ENCODE data around the gene NOL4L.

Gene NOL4L

GRCh38 chr20:32549842-32550241 lies 35.3 kb downstream of the NOL4L start:
- no peak overlapping the region for H3K56ac ChIP-seq (ENCODE audit: low read length)
- no peak overlapping the region for H3K4me3 ChIP-seq (ENCODE audit: low read length)
- H3K4me2 ChIP-seq (ENCODE audit: low read length) = no peak overlapping the region
- no peak overlapping the region for H2BK120ac ChIP-seq (ENCODE audit: low read depth, low read length)
- no peaks in the 10 kb centered on the region for H3K36me3 ChIP-seq (ENCODE audit: control insufficient read depth, insufficient read depth, low read length)
- H2AK5ac ChIP-seq (ENCODE audit: low read length) = no peak overlapping the region
- H3K4me1 ChIP-seq (ENCODE audit: control insufficient read depth, low read depth, low read length) = no peaks in the 10 kb centered on the region
- H3K27me3 ChIP-seq (ENCODE audit: insufficient read depth, low read length, poor library complexity) = no peaks in the 10 kb centered on the region
- no peak overlapping the region for H2BK5ac ChIP-seq (ENCODE audit: low read length)
- no CpG with 5 or more reads among the region's 2 CpGs for WGBS (ENCODE audit: extremely low coverage, insufficient coverage, low lambda C conversion rate)
- no peak overlapping the region for H3K4ac ChIP-seq (ENCODE audit: low read depth, low read length)
- H4K8ac ChIP-seq (ENCODE audit: low read depth, low read length) = no peak overlapping the region
- H2BK15ac ChIP-seq (replicated peaks; ENCODE audit: low read depth) = no peak overlapping the region
- H3K27ac ChIP-seq (ENCODE audit: low read depth, low read length) = no peak overlapping the region
- no peak overlapping the region for H3K23ac ChIP-seq (ENCODE audit: low read length)
- no peak for DNase-seq
- no peaks in the 10 kb centered on the region for H3K79me1 ChIP-seq (ENCODE audit: low read length)
- no peak overlapping the region for H4K5ac ChIP-seq (ENCODE audit: low read length)
- no peak overlapping the region for H3K18ac ChIP-seq (ENCODE audit: low read length)
- no peak overlapping the region for H3K9ac ChIP-seq (ENCODE audit: low read length)
- no peaks in the 10 kb centered on the region for H3K79me2 ChIP-seq (ENCODE audit: control insufficient read depth, insufficient read depth, low read length)

- H3K4me3 ChIP-seq (ENCODE audit: low read length) = no peak overlapping the region
- H2BK120ac ChIP-seq (ENCODE audit: low read depth, low read length) = no peak overlapping the region
- H3K27me3 ChIP-seq (ENCODE audit: insufficient read depth, low read length, poor library complexity) = no peaks in the 10 kb centered on the region
- H3K27ac ChIP-seq (ENCODE audit: low read depth, low read length) = no peak overlapping the region
- H4K8ac ChIP-seq (ENCODE audit: low read depth, low read length) = no peak overlapping the region
- DNase-seq = no peak
- H3K9ac ChIP-seq (ENCODE audit: low read length) = no peak overlapping the region
- no peaks in the 10 kb centered on the region for H3K4me1 ChIP-seq (ENCODE audit: control insufficient read depth, low read depth, low read length)
- H2BK15ac ChIP-seq (replicated peaks; ENCODE audit: low read depth) = no peak overlapping the region
- H3K18ac ChIP-seq (ENCODE audit: low read length) = no peak overlapping the region
- H2BK5ac ChIP-seq (ENCODE audit: low read length) = no peak overlapping the region
- no peak overlapping the region for H3K4ac ChIP-seq (ENCODE audit: low read depth, low read length)
- H3K79me2 ChIP-seq (ENCODE audit: control insufficient read depth, insufficient read depth, low read length) = no peaks in the 10 kb centered on the region
- no peaks in the 10 kb centered on the region for H3K36me3 ChIP-seq (ENCODE audit: control insufficient read depth, insufficient read depth, low read length)
- H3K56ac ChIP-seq (ENCODE audit: low read length) = no peak overlapping the region
- H3K4me2 ChIP-seq (ENCODE audit: low read length) = no peak overlapping the region
- no peak overlapping the region for H3K23ac ChIP-seq (ENCODE audit: low read length)
- H2AK5ac ChIP-seq (ENCODE audit: low read length) = no peak overlapping the region
- WGBS (ENCODE audit: extremely low coverage, insufficient coverage, low lambda C conversion rate) = no CpG with 5 or more reads among the region's 1 CpG
- H4K5ac ChIP-seq (ENCODE audit: low read length) = no peak overlapping the region
- H3K79me1 ChIP-seq (ENCODE audit: low read length) = no peaks in the 10 kb centered on the region
Measured at GRCh38 chr20:32547753-32548034, 37.4 kb downstream of the NOL4L start.

GRCh38 chr20:32546918-32547752 lies 38.0 kb downstream of the NOL4L start:
- Histone ChIP-seq H3K56ac (ENCODE audit: low read length) (no peak overlapping the region), H3K79me2 (ENCODE audit: control insufficient read depth, insufficient read depth, low read length) (no peaks in the 10 kb centered on the region), H3K9ac (ENCODE audit: low read length) (no peak overlapping the region), H3K18ac (ENCODE audit: low read length) (no peak overlapping the region), H3K23ac (ENCODE audit: low read length) (no peak overlapping the region), H2BK120ac (ENCODE audit: low read depth, low read length) (no peak overlapping the region), H2BK5ac (ENCODE audit: low read length) (no peak overlapping the region), H4K8ac (ENCODE audit: low read depth, low read length) (no peak overlapping the region), H3K4me2 (ENCODE audit: low read length) (no peak overlapping the region), H3K36me3 (ENCODE audit: control insufficient read depth, insufficient read depth, low read length) (no peaks in the 10 kb centered on the region), H2AK5ac (ENCODE audit: low read length) (no peak overlapping the region), H3K4me3 (ENCODE audit: low read length) (no peak overlapping the region), H4K5ac (ENCODE audit: low read length) (no peak overlapping the region), H2BK15ac (replicated peaks; ENCODE audit: low read depth) (no peak overlapping the region), H3K4ac (ENCODE audit: low read depth, low read length) (no peak overlapping the region), H3K27ac (ENCODE audit: low read depth, low read length) (no peak overlapping the region), H3K4me1 (ENCODE audit: control insufficient read depth, low read depth, low read length) (no peaks in the 10 kb centered on the region), H3K79me1 (ENCODE audit: low read length) (no peaks in the 10 kb centered on the region), H3K27me3 (ENCODE audit: insufficient read depth, low read length, poor library complexity) (no peaks in the 10 kb centered on the region)
- no CpG with 5 or more reads among the region's 4 CpGs for WGBS (ENCODE audit: extremely low coverage, insufficient coverage, low lambda C conversion rate)
- no peak for DNase-seq

- H3K4me2 ChIP-seq (ENCODE audit: low read length) = no peak overlapping the region
- no peak overlapping the region for H3K4ac ChIP-seq (ENCODE audit: low read depth, low read length)
- no peaks in the 10 kb centered on the region for H3K36me3 ChIP-seq (ENCODE audit: control insufficient read depth, insufficient read depth, low read length)
- no peak overlapping the region for H3K4me3 ChIP-seq (ENCODE audit: low read length)
- no peak overlapping the region for H3K56ac ChIP-seq (ENCODE audit: low read length)
- no CpG with 5 or more reads among the region's 13 CpGs for whole genome bisulfite sequencing (ENCODE audit: extremely low coverage, insufficient coverage, low lambda C conversion rate)
- H3K27me3 ChIP-seq (ENCODE audit: insufficient read depth, low read length, poor library complexity) = no peaks in the 10 kb centered on the region
- no peak overlapping the region for H3K27ac ChIP-seq (ENCODE audit: low read depth, low read length)
- no peaks in the 10 kb centered on the region for H3K79me2 ChIP-seq (ENCODE audit: control insufficient read depth, insufficient read depth, low read length)
- no peak overlapping the region for H2BK15ac ChIP-seq (replicated peaks; ENCODE audit: low read depth)
- no peaks in the 10 kb centered on the region for H3K79me1 ChIP-seq (ENCODE audit: low read length)
- H3K23ac ChIP-seq (ENCODE audit: low read length) = no peak overlapping the region
- no peak overlapping the region for H3K18ac ChIP-seq (ENCODE audit: low read length)
- no peaks in the 10 kb centered on the region for H3K4me1 ChIP-seq (ENCODE audit: control insufficient read depth, low read depth, low read length)
- no peak overlapping the region for H4K8ac ChIP-seq (ENCODE audit: low read depth, low read length)
- no peak overlapping the region for H3K9ac ChIP-seq (ENCODE audit: low read length)
- peak; percentile 45 for DNase-seq
- no peak overlapping the region for H2BK120ac ChIP-seq (ENCODE audit: low read depth, low read length)
- no peak overlapping the region for H2AK5ac ChIP-seq (ENCODE audit: low read length)
- H2BK5ac ChIP-seq (ENCODE audit: low read length) = no peak overlapping the region
- no peak overlapping the region for H4K5ac ChIP-seq (ENCODE audit: low read length)
Measured at GRCh38 chr20:32544893-32545840, 40.0 kb downstream of the NOL4L start.

- DNase-seq = no peak
- Histone ChIP-seq H2AK5ac (ENCODE audit: low read length) (no peak overlapping the region), H2BK15ac (replicated peaks; ENCODE audit: low read depth) (no peak overlapping the region), H3K56ac (ENCODE audit: low read length) (no peak overlapping the region), H3K27me3 (ENCODE audit: insufficient read depth, low read length, poor library complexity) (no peaks in the 10 kb centered on the region), H3K79me2 (ENCODE audit: control insufficient read depth, insufficient read depth, low read length) (no peaks in the 10 kb centered on the region), H2BK120ac (ENCODE audit: low read depth, low read length) (no peak overlapping the region), H2BK5ac (ENCODE audit: low read length) (no peak overlapping the region), H3K27ac (ENCODE audit: low read depth, low read length) (no peak overlapping the region), H3K79me1 (ENCODE audit: low read length) (no peaks in the 10 kb centered on the region), H3K18ac (ENCODE audit: low read length) (no peak overlapping the region), H4K8ac (ENCODE audit: low read depth, low read length) (no peak overlapping the region), H3K36me3 (ENCODE audit: control insufficient read depth, insufficient read depth, low read length) (no peaks in the 10 kb centered on the region), H3K4me2 (ENCODE audit: low read length) (no peak overlapping the region), H3K4ac (ENCODE audit: low read depth, low read length) (no peak overlapping the region), H3K4me1 (ENCODE audit: control insufficient read depth, low read depth, low read length) (no peaks in the 10 kb centered on the region), H3K4me3 (ENCODE audit: low read length) (no peak overlapping the region), H4K5ac (ENCODE audit: low read length) (no peak overlapping the region), H3K23ac (ENCODE audit: low read length) (no peak overlapping the region), H3K9ac (ENCODE audit: low read length) (no peak overlapping the region)
- no CpG with 5 or more reads among the region's 5 CpGs for whole genome bisulfite sequencing (ENCODE audit: extremely low coverage, insufficient coverage, low lambda C conversion rate)
Measured at GRCh38 chr20:32544260-32544722, 40.8 kb downstream of the NOL4L start.

Measured in mesendoderm (in vitro differentiated cells).